Measurements from ENCODE around the gene AACS. TPM values are rescaled to one million over a fixed set of nuclear protein-coding genes. Genes with fewer than 3 reads are reported as not detected.

AACS gene
- polyA plus RNA-seq, 1 donor from 2014 or later, result 33.2 TPM

GRCh38 chr12:125076103-125076502 lies 10.9 kb downstream of the AACS start:
- Histone ChIP-seq H3K36me3 (ENCODE audit: insufficient read depth, low read length) (no peaks in the 10 kb centered on the region), H4K20me1 (ENCODE audit: insufficient read depth) (no peaks in the 10 kb centered on the region), H3K27me3 (ENCODE audit: insufficient read depth, low read depth, low read length) (no peaks in the 10 kb centered on the region), H3K27ac (ENCODE audit: low read length) (no peak overlapping the region), H3K4me3 (ENCODE audit: low read length) (no peak overlapping the region), H3K9me3 (ENCODE audit: low read length) (no peaks in the 10 kb centered on the region), H3K79me2 (replicated peaks; ENCODE audit: insufficient read depth, low read length) (no peaks in the 10 kb centered on the region), H3K9me2 (ENCODE audit: insufficient read depth, low read length) (no peaks in the 10 kb centered on the region), H3F3A (ENCODE audit: insufficient read depth, low read length, poor library complexity, severe bottlenecking) (no peaks in the 10 kb centered on the region), H2AFZ (ENCODE audit: low read depth, low read length) (no peak overlapping the region), H3K4me2 (ENCODE audit: low read length) (no peak overlapping the region), H3K9ac (ENCODE audit: low read length) (no peak overlapping the region)
- TF ChIP-seq REST (IDR thresholded peaks at IDR 0.05; ENCODE audit: borderline replicate concordance), result no peak

- no peaks in the 10 kb centered on the region for H3K9me2 ChIP-seq (ENCODE audit: insufficient read depth, low read length)
- no peak overlapping the region for H2AFZ ChIP-seq (ENCODE audit: low read depth, low read length)
- no peaks in the 10 kb centered on the region for H3K27me3 ChIP-seq (ENCODE audit: insufficient read depth, low read depth, low read length)
- no peak overlapping the region for H3K27ac ChIP-seq (ENCODE audit: low read length)
- no peak for TF ChIP-seq SMC3 (conservative IDR thresholded peaks at IDR 0.05; ENCODE audit: poor library complexity)
- TF ChIP-seq CTCF (IDR thresholded peaks at IDR 0.05; ENCODE audit: poor library complexity, severe bottlenecking), result no peak
- TF ChIP-seq MXI1 (conservative IDR thresholded peaks at IDR 0.05; ENCODE audit: poor library complexity, severe bottlenecking), result no peak
- no peak for TF ChIP-seq RAD21 (conservative IDR thresholded peaks at IDR 0.05)
- TF ChIP-seq POLR2AphosphoS5 (IDR thresholded peaks at IDR 0.05), result no peak
- TF ChIP-seq EZH2 (IDR thresholded peaks at IDR 0.05; ENCODE audit: borderline replicate concordance, insufficient read depth, low read length, poor library complexity, severe bottlenecking), result no peak
- TF ChIP-seq EP300 (conservative IDR thresholded peaks at IDR 0.05; ENCODE audit: poor library complexity, severe bottlenecking), result no peak
- TF ChIP-seq REST (IDR thresholded peaks at IDR 0.05; ENCODE audit: borderline replicate concordance), result no peak
- no peak for TF ChIP-seq TAF1 (IDR thresholded peaks at IDR 0.05; ENCODE audit: low read depth)
- no peak overlapping the region for H3K9ac ChIP-seq (ENCODE audit: low read length)
- H3K9me3 ChIP-seq (ENCODE audit: low read length), result no peaks in the 10 kb centered on the region
- H3K4me2 ChIP-seq (ENCODE audit: low read length), result no peak overlapping the region
- H3K79me2 ChIP-seq (replicated peaks; ENCODE audit: insufficient read depth, low read length), result no peaks in the 10 kb centered on the region
- no peaks in the 10 kb centered on the region for H4K20me1 ChIP-seq (ENCODE audit: insufficient read depth)
- no peak overlapping the region for H3K4me3 ChIP-seq (ENCODE audit: low read length)
- no peaks in the 10 kb centered on the region for H3F3A ChIP-seq (ENCODE audit: insufficient read depth, low read length, poor library complexity, severe bottlenecking)
- no peaks in the 10 kb centered on the region for H3K36me3 ChIP-seq (ENCODE audit: insufficient read depth, low read length)
Measured at GRCh38 chr12:125079084-125079483, 13.8 kb downstream of the AACS start.
